Measurements from ENCODE around the gene SLC39A8.

The SLC39A8 gene

GRCh38 chr4:102317459-102317858 is 27.8 kb downstream of the SLC39A8 start:
- TF ChIP-seq TAF1 (IDR thresholded peaks at IDR 0.05; ENCODE audit: borderline replicate concordance, low read depth, low read length) (no peak), POLR2A (IDR thresholded peaks at IDR 0.05; ENCODE audit: low read depth, low read length) (no peak), POLR2AphosphoS5 (IDR thresholded peaks at IDR 0.05; ENCODE audit: low read depth, low read length) (no peak)
- FAIRE-seq: no peak

GRCh38 chr4:102316585-102316984 is 28.7 kb downstream of the SLC39A8 start:
- no peak for TF ChIP-seq POLR2AphosphoS5 (IDR thresholded peaks at IDR 0.05; ENCODE audit: low read depth, low read length)
- no peak for TF ChIP-seq POLR2A (IDR thresholded peaks at IDR 0.05; ENCODE audit: low read depth, low read length)
- no peak for TF ChIP-seq TAF1 (IDR thresholded peaks at IDR 0.05; ENCODE audit: borderline replicate concordance, low read depth, low read length)
- FAIRE-seq (no peak), DNase-seq (ENCODE audit: insufficient read length) (no peak)

More at GRCh38 chr4:102317459-102317858, 27.8 kb downstream of the SLC39A8 start:
- DNase-seq (ENCODE audit: insufficient read length): no peak

GRCh38 chr4:102315532-102315931 is 29.8 kb downstream of the SLC39A8 start:
- FAIRE-seq (no peak), DNase-seq (ENCODE audit: insufficient read length) (no peak)
- no peak for TF ChIP-seq POLR2AphosphoS5 (IDR thresholded peaks at IDR 0.05; ENCODE audit: low read depth, low read length)
- TF ChIP-seq POLR2A (IDR thresholded peaks at IDR 0.05; ENCODE audit: low read depth, low read length): no peak

DNA sequence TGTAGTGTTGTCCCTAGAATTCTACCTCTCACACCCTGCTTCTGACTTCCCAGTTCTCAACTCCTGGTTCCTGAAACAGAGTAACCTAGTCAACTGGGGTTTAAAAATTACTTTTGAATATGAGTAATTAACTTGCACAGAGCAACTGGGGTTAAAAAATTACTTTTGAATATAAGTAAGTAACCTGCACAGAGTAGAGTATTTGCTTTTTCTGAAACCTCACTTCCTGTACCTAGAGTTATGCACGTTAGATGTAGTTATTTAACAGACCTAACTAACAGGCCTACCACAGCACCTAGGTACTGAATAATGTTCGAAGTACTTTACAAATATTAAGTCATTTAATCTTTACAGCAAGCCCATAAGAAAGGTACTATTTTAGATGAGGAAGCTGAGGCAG is 32.9 kb downstream of the SLC39A8 start:
- FAIRE-seq (no peak), DNase-seq (ENCODE audit: insufficient read length) (no peak)
- TF ChIP-seq TAF1 (IDR thresholded peaks at IDR 0.05; ENCODE audit: borderline replicate concordance, low read depth, low read length) (no peak), POLR2A (IDR thresholded peaks at IDR 0.05; ENCODE audit: low read depth, low read length) (no peak), POLR2AphosphoS5 (IDR thresholded peaks at IDR 0.05; ENCODE audit: low read depth, low read length) (no peak)

DNA sequence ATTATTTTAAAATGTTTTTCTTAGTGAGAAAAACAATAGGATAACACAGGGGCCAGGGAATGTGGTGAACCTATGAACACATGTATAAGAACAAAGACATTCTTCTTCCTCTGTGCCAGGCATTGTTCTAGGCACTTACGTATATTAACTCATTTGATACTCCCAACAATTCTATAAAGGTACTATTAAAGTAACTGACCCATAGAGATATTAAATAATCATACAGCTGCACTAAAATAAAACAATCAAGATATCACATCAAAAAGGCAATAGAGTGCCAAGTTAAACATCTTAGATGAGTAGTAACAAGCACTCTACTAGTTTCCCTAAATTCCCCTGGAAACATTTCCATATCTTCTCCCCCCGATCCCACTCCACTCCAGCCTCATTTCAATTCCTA is 33.4 kb downstream of the SLC39A8 start:
- FAIRE-seq: no peak
- no peak for TF ChIP-seq POLR2AphosphoS5 (IDR thresholded peaks at IDR 0.05; ENCODE audit: low read depth, low read length)
- no peak for TF ChIP-seq TAF1 (IDR thresholded peaks at IDR 0.05; ENCODE audit: borderline replicate concordance, low read depth, low read length)
- no peak for TF ChIP-seq POLR2A (IDR thresholded peaks at IDR 0.05; ENCODE audit: low read depth, low read length)

GRCh38 chr4:102311407-102311806 is 33.9 kb downstream of the SLC39A8 start:
- no peak for DNase-seq (ENCODE audit: insufficient read length)
- TF ChIP-seq POLR2A (IDR thresholded peaks at IDR 0.05; ENCODE audit: low read depth, low read length): no peak
- TF ChIP-seq POLR2AphosphoS5 (IDR thresholded peaks at IDR 0.05; ENCODE audit: low read depth, low read length): no peak
- TF ChIP-seq TAF1 (IDR thresholded peaks at IDR 0.05; ENCODE audit: borderline replicate concordance, low read depth, low read length): no peak
- FAIRE-seq: no peak

More for the DNA sequence above, 33.4 kb downstream of the SLC39A8 start:
- no peak for DNase-seq (ENCODE audit: insufficient read length)

DNA sequence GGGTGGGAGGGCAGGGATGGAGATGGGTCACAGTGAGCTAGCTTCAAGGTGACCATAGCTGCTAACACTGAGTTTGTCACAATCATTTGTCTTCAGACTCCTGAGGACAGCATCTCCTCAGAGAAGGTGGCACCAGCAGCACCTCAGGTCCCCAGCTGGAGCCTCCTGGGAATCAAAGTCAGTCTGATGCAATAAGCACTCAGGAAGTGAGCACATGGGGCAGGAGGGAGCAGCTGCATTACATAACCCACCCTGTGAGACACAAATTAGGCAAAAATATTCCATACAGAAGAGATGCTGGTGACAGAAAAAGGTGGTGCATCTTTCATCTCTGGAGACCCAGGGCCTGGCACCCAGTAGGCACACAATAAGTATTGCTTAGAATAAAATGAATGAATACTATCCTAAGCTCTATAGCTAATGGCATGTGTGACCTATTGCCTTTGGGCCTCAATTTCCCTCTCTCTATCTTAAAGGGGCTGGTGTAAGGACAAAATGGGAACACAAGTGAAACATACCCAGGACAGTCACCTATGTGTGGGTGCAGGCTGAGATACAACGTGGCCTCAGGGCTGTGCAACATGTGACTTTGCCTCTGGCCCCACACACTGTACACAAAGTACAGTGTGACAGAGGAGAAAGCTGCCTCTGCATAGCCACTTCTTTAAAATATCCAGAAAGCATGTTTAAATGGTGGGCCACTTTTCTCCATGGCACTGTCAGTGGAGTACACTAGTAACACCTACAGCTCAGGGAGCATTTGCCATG is 37.1 kb downstream of the SLC39A8 start:
- DNase-seq (ENCODE audit: insufficient read length) (no peak), FAIRE-seq (peak; percentile 36)
- no peak for TF ChIP-seq TAF1 (IDR thresholded peaks at IDR 0.05; ENCODE audit: borderline replicate concordance, low read depth, low read length)
- TF ChIP-seq POLR2A (IDR thresholded peaks at IDR 0.05; ENCODE audit: low read depth, low read length): no peak
- TF ChIP-seq POLR2AphosphoS5 (IDR thresholded peaks at IDR 0.05; ENCODE audit: low read depth, low read length): no peak

GRCh38 chr4:102305666-102306065 is 39.6 kb downstream of the SLC39A8 start:
- FAIRE-seq: no peak
- DNase-seq (ENCODE audit: insufficient read length): no peak
- TF ChIP-seq TAF1 (IDR thresholded peaks at IDR 0.05; ENCODE audit: borderline replicate concordance, low read depth, low read length) (no peak), POLR2A (IDR thresholded peaks at IDR 0.05; ENCODE audit: low read depth, low read length) (no peak), POLR2AphosphoS5 (IDR thresholded peaks at IDR 0.05; ENCODE audit: low read depth, low read length) (no peak)

- FAIRE-seq (no peak), DNase-seq (ENCODE audit: insufficient read length) (no peak)
- TF ChIP-seq TAF1 (IDR thresholded peaks at IDR 0.05; ENCODE audit: borderline replicate concordance, low read depth, low read length) (no peak), POLR2AphosphoS5 (IDR thresholded peaks at IDR 0.05; ENCODE audit: low read depth, low read length) (no peak), POLR2A (IDR thresholded peaks at IDR 0.05; ENCODE audit: low read depth, low read length) (no peak)
These were observed 42.5 kb downstream of the SLC39A8 start for GRCh38 chr4:102302762-102303161.

DNA sequence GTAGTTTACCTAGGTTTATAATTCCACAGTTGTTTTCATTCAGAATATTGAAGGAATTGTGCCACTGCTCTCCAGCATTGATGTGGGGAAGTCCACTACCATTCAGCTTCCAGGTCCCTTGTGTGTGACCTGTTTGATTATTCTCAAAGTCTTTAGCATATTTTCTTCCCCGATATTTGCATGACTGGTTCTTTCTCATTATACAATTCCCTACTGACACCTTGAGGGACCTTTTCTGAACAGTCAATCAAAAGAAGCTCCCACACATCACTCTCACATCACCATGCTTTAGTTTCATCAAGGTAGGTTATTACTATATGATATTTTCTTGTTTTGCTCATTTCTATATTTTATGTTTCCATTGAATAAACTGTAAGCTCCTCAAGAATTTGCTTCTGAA is 44.1 kb downstream of the SLC39A8 start:
- no peak for FAIRE-seq
- no peak for TF ChIP-seq TAF1 (IDR thresholded peaks at IDR 0.05; ENCODE audit: borderline replicate concordance, low read depth, low read length)
- TF ChIP-seq POLR2AphosphoS5 (IDR thresholded peaks at IDR 0.05; ENCODE audit: low read depth, low read length): no peak
- no peak for TF ChIP-seq POLR2A (IDR thresholded peaks at IDR 0.05; ENCODE audit: low read depth, low read length)
- no peak for DNase-seq (ENCODE audit: insufficient read length)

DNA sequence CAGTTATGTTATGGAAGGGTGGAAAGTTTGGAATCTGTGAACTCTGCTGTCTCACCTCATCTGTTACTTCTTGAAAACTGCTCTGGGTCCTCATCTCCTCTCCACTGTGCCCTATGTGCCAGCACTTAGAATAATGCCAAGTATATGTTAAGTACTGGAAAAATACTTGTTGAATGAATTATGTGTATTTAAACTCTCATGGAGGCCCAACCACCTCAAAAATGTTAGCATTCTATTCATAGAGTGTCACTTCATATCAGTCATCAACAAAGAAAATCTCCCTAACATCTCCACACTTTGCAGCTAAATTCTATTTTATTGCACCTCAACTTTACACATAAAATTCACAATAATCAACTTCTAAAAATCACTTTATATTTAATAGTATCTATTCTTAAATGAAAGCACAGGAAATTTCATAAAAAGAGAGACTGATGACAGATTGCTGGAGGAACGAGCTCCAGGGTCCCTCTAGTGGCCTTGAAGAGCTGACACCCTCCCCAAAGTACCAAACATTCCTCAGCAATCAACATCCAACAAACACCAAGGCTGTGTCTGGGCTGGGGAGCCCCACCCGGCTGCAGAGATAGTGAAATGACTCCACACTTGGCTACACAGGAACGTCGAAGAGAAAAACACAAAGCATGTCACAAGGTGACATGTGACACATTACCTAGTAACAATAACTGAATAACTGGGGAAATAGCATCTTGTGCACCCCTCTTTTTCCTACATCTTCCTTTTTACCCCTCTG is 45.8 kb downstream of the SLC39A8 start:
- DNase-seq (ENCODE audit: insufficient read length) (no peak), FAIRE-seq (peak; percentile 93)
- no peak for TF ChIP-seq TAF1 (IDR thresholded peaks at IDR 0.05; ENCODE audit: borderline replicate concordance, low read depth, low read length)
- no peak for TF ChIP-seq POLR2A (IDR thresholded peaks at IDR 0.05; ENCODE audit: low read depth, low read length)
- no peak for TF ChIP-seq POLR2AphosphoS5 (IDR thresholded peaks at IDR 0.05; ENCODE audit: low read depth, low read length)

DNA sequence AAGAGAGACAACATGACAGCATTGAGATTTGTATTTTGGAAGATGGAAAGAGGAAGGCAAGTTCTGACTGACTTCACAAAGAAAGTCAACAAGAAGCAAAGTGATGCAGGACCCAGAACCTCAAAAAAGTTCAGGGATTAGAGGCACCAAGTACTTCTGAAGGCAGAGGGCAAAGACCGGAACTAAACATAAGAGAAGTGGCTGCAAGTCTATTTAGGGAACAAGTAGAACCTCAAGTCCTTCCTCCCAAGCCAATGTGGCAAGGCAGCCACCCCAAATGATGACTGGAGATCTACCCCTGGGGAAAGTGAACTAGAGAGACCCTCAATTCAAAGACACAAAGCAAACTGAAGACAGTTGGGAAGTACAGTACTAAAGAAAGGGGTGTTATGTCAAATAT is 46.6 kb downstream of the SLC39A8 start:
- TF ChIP-seq TAF1 (IDR thresholded peaks at IDR 0.05; ENCODE audit: borderline replicate concordance, low read depth, low read length) (no peak), POLR2AphosphoS5 (IDR thresholded peaks at IDR 0.05; ENCODE audit: low read depth, low read length) (no peak), POLR2A (IDR thresholded peaks at IDR 0.05; ENCODE audit: low read depth, low read length) (no peak)
- FAIRE-seq (peak; percentile 72), DNase-seq (ENCODE audit: insufficient read length) (no peak)
